Measurements from ENCODE around the gene ATP8B3.

Gene ATP8B3

DNA sequence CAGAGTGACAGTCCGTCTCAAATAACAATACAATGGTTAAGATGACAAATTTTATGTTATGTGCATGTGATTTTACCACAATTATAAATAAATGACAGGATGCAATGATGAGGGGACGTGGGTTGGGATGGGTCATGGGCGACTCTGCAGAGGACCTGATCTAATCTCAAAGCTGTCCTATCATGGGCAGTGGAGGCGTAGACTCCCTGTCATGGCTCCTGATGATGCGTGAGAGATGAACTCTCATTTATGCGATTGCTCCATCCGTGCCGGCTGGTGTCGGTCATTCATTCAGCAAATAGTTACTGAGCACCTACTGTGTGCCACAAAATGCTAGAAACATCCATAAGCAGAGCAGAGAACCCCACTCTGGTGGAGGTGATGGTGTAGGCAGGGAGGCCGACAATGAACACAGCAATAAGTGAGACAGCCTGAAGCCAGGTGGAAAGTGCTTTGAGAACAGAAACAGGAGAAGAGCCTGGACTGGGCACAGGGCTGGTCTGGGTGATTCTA lies 37.9 kb upstream of the ATP8B3 start:
- DNase-seq = no peak

GRCh38 chr19:1849132-1849474 lies 37.0 kb upstream of the ATP8B3 start:
- DNase-seq = no peak

DNA sequence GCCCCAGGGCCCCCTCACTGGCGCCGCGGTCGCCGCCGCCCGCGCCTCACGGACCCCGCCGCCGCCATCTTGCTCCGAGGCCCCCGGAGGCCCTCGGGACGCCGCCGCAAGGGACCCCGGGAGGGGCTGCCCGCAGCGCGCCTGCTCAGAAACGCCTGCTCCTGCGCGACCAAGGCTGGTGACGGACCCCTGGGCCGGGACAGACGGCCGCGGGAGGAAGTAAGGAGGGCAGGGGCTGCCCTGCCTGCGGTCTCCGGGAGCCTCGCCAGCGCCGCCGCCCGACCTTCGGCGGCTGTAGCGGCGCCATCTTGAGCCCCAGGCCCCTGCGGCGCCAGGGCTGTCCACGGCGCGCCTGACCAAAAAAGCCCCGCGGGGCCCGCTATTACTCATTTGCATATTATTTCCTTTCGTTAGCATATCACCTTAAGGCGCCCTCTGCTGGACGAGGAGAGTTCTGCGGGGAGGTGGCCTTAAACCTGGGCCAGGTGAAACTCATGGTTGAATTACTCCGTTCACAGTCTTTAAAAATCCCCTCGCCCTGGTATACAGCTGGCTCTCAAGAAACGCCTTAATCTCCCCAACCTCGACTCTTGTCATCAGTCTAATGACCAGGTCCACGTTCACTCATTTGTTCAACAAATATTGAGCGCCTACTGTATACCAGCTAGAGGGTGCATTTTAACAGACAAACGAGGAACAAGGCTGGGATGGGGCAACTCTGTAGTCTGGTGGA lies 36.5 kb upstream of the ATP8B3 start, which contains the start of gene REXO1:
TSS of gene REXO1 (minus strand) at position 85 of the 733 bp plus-strand sequence. CDS start 125 bp downstream, outside the sequence.
- peak; percentile 96 for DNase-seq

- no peak for DNase-seq
These were observed 35.8 kb upstream of the ATP8B3 start for GRCh38 chr19:1847684-1848398.

- DNase-seq = no peak
These were observed 35.2 kb upstream of the ATP8B3 start for GRCh38 chr19:1847348-1847683.

DNA sequence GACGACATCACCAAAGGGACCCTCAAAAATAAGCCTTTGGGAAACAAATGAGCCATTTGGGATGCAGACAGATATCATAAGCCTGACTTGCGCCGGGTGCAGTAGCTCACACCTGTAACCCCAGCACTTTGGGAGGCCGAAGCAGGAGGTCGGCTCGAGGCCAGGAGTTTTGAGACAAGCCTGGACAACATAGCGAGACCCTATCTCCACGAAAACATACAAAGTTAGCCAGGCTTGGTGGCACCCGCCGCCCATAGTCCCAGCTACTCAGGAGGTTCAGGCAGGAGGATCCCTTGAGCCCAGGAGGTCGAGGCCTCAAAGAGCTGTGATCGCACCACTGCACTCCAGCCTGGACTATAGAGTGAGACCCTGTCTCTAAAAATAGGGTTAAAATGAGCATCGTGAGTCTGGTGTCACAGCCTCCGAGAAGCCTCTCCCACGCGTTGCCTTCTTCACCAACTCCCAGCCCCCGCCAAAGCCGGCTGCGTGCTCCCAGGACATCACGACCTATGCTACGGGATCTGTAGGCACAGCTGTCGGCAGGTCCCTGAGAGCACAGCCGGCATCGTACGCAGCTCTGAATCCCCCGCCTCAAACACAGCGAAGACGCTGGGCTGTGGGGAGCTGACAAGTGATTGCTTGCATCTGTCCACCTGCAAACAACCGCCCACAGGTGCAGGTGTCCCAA lies 34.6 kb upstream of the ATP8B3 start:
- DNase-seq = no peak

DNA sequence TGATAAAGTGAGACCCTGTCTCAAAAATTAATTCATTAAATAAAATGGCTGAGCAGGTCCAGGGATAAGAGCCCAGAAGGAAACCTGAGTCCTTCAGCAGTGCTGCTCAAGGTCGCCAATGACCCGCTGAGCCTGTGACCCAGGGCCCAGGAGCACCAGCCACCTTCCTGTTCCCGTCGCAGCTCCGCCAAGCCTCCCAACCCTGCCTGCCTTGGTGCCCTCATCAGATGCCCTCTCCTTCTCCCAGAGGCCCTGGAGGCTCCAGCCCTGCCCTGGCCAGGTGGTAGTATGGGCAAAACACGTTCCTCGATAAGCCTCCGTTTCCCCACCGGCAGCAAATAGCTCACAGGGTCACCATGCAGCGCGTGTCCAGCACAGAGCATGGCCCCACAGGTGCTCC lies 33.6 kb upstream of the ATP8B3 start:
- no peak for DNase-seq

DNA sequence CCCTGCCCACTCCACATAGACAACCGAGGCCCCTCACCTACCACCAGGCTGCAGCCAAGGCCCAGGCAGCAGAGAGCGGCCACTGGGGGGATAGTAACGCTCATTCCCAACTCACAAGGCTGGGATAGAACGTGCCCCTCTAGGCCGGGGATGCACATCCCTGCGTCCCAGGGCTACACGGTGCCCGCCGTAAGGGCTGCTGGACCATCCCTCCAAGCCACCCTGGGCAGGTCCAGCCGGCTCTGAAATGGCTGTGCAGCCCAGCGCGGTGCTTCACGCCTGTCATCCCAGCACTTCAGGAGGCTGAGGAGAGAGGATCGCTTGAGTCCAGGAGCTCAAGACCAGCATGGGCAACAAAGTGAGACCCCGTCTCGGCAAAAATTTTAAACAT lies 33.0 kb upstream of the ATP8B3 start:
- DNase-seq = no peak

- DNase-seq = no peak
These were observed 32.5 kb upstream of the ATP8B3 start for GRCh38 chr19:1844513-1845124.

GRCh38 chr19:1843646-1844394 lies 31.7 kb upstream of the ATP8B3 start:
- no peak for DNase-seq

GRCh38 chr19:1843116-1843515 lies 31.0 kb upstream of the ATP8B3 start:
- no peak for DNase-seq

DNA sequence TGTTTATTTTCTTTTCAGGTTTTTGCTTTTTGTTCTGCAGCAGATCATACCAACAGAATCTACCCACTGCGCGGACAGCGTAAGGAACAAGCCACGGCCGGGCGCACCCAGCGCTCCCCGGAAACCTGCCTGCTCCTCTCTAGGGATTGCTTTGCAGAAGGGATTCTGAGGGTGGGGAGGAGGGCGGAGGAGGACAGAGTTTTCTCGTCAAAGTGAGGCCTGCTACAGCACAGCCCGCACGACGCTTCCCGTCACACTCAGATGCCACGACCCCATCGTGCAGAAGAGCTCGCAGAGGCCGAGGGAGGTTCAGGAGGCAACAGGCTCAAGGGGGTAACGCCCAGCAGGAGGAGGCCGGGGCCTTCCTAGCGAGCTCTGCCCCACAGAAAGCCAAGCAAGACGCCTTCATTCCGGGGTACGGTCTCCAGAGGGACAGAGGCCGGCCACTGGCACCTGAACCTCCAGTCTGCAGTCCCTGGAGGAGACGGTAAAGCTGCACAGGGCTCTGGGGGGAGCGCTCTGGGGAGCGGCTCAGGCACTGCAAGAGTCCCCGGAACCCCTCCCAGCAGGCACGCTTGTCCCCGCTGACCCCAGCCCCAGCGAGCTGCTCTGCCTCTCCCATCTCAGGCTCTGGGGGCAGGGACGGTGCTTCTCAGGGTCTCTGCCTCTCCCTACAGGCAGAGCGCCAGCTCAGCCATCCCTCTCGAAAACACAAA lies 29.3 kb upstream of the ATP8B3 start:
- no peak for DNase-seq

- no peak for DNase-seq
These were observed 28.6 kb upstream of the ATP8B3 start for GRCh38 chr19:1840541-1841115.

DNA sequence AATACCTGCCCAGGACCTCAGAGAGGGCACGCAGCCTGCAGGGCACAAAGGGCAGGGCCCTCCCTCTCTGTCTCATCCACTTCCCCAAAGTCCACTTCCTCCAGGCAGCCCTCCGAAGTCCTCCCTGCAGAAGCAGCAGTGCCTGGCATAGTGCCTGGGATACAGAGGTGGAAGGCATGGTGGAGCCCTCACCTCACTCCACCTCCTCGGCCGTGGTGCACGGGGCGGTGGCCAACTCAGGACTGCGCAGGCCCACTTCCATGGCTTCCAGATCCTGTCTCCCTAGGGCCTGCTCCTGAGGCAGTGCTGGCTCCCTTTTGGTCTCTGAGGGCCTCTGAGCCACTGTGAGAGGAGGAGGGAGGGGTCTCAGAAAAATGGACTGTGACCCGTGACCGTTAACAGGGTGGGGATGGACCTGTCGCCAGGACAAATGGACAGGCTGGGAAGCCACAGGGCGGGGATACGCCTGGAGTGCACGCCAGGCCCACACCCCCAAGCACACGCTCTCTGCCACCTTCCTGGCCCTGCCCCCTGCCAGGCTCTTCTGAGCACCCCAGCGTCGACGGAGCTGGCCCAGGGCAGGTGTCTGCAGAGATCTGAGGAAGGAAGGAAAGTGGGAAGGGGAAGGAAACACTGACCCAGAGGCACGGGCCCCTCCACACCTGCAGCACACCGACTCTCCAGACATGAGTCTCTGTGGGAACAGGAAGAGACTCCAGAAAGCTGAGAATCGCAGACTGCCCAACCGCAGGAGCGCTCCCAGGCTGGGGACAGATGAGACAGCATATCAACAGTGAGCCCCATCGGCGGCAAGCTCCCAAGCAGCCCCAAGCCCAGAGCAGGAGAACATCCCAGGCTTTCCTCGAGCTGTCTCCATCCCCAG lies 27.8 kb upstream of the ATP8B3 start:
- DNase-seq = no peak

GRCh38 chr19:1837625-1838105 lies 25.6 kb upstream of the ATP8B3 start:
- no peak for DNase-seq

DNA sequence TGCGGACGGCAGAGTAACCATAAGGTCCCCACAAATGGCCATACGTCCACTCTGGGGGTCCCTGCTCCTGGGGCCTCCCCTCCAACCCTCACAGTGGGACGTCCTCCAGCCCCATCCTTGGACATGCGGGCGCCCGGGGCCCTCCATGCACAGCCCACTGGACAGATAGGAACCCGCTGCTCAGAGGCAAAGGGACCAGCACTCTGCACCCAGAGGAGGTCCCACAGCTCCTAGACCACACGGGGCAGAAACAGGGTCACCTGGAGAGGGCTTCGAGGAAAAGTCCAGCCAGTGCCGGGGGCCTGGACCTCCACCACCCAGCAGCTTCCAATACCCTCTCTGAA lies 25.1 kb upstream of the ATP8B3 start:
- no peak for DNase-seq

- no peak for DNase-seq
These were observed 24.6 kb upstream of the ATP8B3 start for GRCh38 chr19:1836458-1837221.

GRCh38 chr19:1833540-1833939 lies 21.5 kb upstream of the ATP8B3 start:
- no peak for DNase-seq

GRCh38 chr19:1832046-1832663 lies 20.1 kb upstream of the ATP8B3 start:
- no peak for DNase-seq
